ENCODE results near the gene ZYX. TPM values are rescaled to one million over a fixed set of nuclear protein-coding genes. Genes with fewer than 3 reads are reported as not detected.

The ZYX gene
- total and polyA plus RNA-seq, 2 donors (not counting 1 experiment from before 2014, with no cell fraction given) = 32.3 to 53.8 TPM

GRCh38 chr7:143396625-143397556 lies 15.7 kb downstream of the ZYX start:
- H2AFZ ChIP-seq (ENCODE audit: insufficient read depth, low read depth, low read length, poor library complexity, severe bottlenecking) = no peak overlapping the region
- no peak overlapping the region for H3K27ac Mint-ChIP-seq
- no peaks in the 10 kb centered on the region for H3K9me3 ChIP-seq (ENCODE audit: control extremely low read depth in 1 of 3, control insufficient read depth in 2 of 3, insufficient read depth in 1 of 3, low read length in 2 of 3)
- no peaks in the 10 kb centered on the region for H3K36me3 ChIP-seq (replicated peaks in 1 of 2; ENCODE audit: control extremely low read depth in 1 of 2, control insufficient read depth in 1 of 2, extremely low read depth in 1 of 2, insufficient read depth in 2 of 2, low read length in 1 of 2)
- no peaks in the 10 kb centered on the region for H3K27me3 Mint-ChIP-seq
- no peak overlapping the region for H3K27ac ChIP-seq (ENCODE audit: low read length in 2 of 2)
- TF ChIP-seq EZH2 (IDR thresholded peaks at IDR 0.05; ENCODE audit: borderline replicate concordance, insufficient read depth, low read depth, low read length, poor library complexity, severe bottlenecking) = no peak
- TF ChIP-seq CTCF (IDR thresholded peaks at IDR 0.05) = no peak
- H3K4me1 ChIP-seq (ENCODE audit: control insufficient read depth in 2 of 2, insufficient read depth in 2 of 2, low read length in 2 of 2) = no peaks in the 10 kb centered on the region
- intact Hi-C loops (cut with micrococcal nuclease) = no loop called here
- DNase-seq (no peak), ATAC-seq (ENCODE audit: low read depth) (no peak)
- no peaks in the 10 kb centered on the region for H3K79me2 ChIP-seq (ENCODE audit: control insufficient read depth, insufficient read depth, low read length)
- no peak overlapping the region for H3K4me3 ChIP-seq (ENCODE audit: control extremely low read depth in 1 of 5, extremely low read depth in 1 of 5, insufficient read depth in 1 of 5, low read depth in 2 of 5, low read length in 4 of 5)
- CTCF ChIA-PET = no interaction called here
- no peak overlapping the region for H3K4me2 ChIP-seq (replicated peaks; ENCODE audit: low read depth, low read length, poor library complexity, severe bottlenecking)
- H4K20me1 ChIP-seq (ENCODE audit: control insufficient read depth, insufficient read depth, low read length, poor library complexity, severe bottlenecking) = no peaks in the 10 kb centered on the region
- H3K4me1 Mint-ChIP-seq = no peaks in the 10 kb centered on the region
- H3K4me3 Mint-ChIP-seq = no peak overlapping the region
- POLR2A ChIA-PET = no interaction called here
- no peaks in the 10 kb centered on the region for H3K9me3 Mint-ChIP-seq (ENCODE audit: insufficient read depth)
- 87% methylated on average over 28 of the region's 28 CpGs for WGBS (ENCODE audit: insufficient coverage)
- H3K9ac ChIP-seq (ENCODE audit: low read length) = no peak overlapping the region
- H3K27me3 ChIP-seq (replicated peaks in 1 of 4; ENCODE audit: control extremely low read depth in 1 of 4, control insufficient read depth in 3 of 4, insufficient read depth in 4 of 4, low read length in 3 of 4) = no peaks in the 10 kb centered on the region
